ENCODE results near the gene COL4A4. TPM values are rescaled to one million over a fixed set of nuclear protein-coding genes. Genes with fewer than 3 reads are reported as not detected.

COL4A4 gene
- total and polyA plus RNA-seq, 2 of the 4 experiments (the other 2 are of a cell fraction) = 0.02 TPM; not detected in 1

GRCh38 chr2:227058888-227059399, 105.1 kb downstream of the COL4A4 start:
- no peak for TF ChIP-seq MAFK (IDR thresholded peaks at IDR 0.05; ENCODE audit: low read depth, low read length)
- no peak for TF ChIP-seq FOS (IDR thresholded peaks at IDR 0.05; ENCODE audit: low read depth, low read length)
- TF ChIP-seq CTCF (conservative IDR thresholded peaks at IDR 0.05; ENCODE audit: low read depth, low read length) = no peak
- TF ChIP-seq RAD21 (IDR thresholded peaks at IDR 0.05; ENCODE audit: low read length) = no peak
- TF ChIP-seq POLR2A (IDR thresholded peaks at IDR 0.05; ENCODE audit: low read depth, low read length) = no peak
- no peak overlapping the region for H2BK20ac ChIP-seq (ENCODE audit: low read depth, low read length)
- H3K9me1 ChIP-seq (ENCODE audit: insufficient read depth, low read length) = no peaks in the 10 kb centered on the region
- ChIA-PET CTCF (no interaction called here), POLR2A (ENCODE audit: unreplicated experiment) (interaction anchor here (0.6 kb wide), 1 partner anchor 15 kb away, joined by 3 read pairs; no protein-coding TSS in a partner anchor)
- no peak overlapping the region for H3K56ac ChIP-seq (ENCODE audit: extremely low read depth, insufficient read depth, low read length)
- H3K4ac ChIP-seq (ENCODE audit: low read depth, low read length) = no peak overlapping the region
- H2BK5ac ChIP-seq (ENCODE audit: low read depth, low read length, poor library complexity, severe bottlenecking) = no peak overlapping the region
- H2AFZ ChIP-seq (replicated peaks; ENCODE audit: low read length, poor library complexity) = no peak overlapping the region
- H3K79me1 ChIP-seq (ENCODE audit: low read depth in 1 of 2, low read length in 2 of 2) = no peaks in the 10 kb centered on the region
- H4K8ac ChIP-seq (ENCODE audit: low read depth in 2 of 2, low read length in 2 of 2) = no peak overlapping the region
- no peaks in the 10 kb centered on the region for H3K4me1 ChIP-seq (ENCODE audit: control insufficient read depth, insufficient read depth, low read length)
- no peak overlapping the region for H2AK9ac ChIP-seq (replicated peaks; ENCODE audit: low read depth, low read length, poor library complexity)
- H3K14ac ChIP-seq (replicated peaks; ENCODE audit: low read depth, low read length) = no peak overlapping the region
- no peak overlapping the region for H4K91ac ChIP-seq (ENCODE audit: insufficient read depth, low read depth, low read length)
- H2BK120ac ChIP-seq (ENCODE audit: low read depth, low read length) = no peak overlapping the region
- no peak overlapping the region for H3K4me3 ChIP-seq (ENCODE audit: insufficient read depth, low read depth, low read length)
- WGBS, 2 experiments (ENCODE audit: extremely low coverage in 2 of 2, insufficient read length in 1 of 2) = 58% methylated on average over 4 of the region's 5 CpGs; no CpG with 5 or more reads in 1 of the 2 experiments
- no peak overlapping the region for H2BK15ac ChIP-seq (ENCODE audit: low read depth, low read length)
- no peak overlapping the region for H3K23ac ChIP-seq (ENCODE audit: low read depth, low read length)
- H2AK5ac ChIP-seq (ENCODE audit: low read depth, low read length) = no peak overlapping the region
- H3K27me3 ChIP-seq (ENCODE audit: control insufficient read depth, insufficient read depth, low read length) = peaks cover 4% of the 10 kb centered on the region; the same call in 1 of the 2 replicates
- H3K9me3 ChIP-seq (ENCODE audit: control insufficient read depth, insufficient read depth, low read length) = no peaks in the 10 kb centered on the region
- H3K36me3 ChIP-seq (ENCODE audit: control insufficient read depth, insufficient read depth, low read length) = no peaks in the 10 kb centered on the region
- intact Hi-C loops (cut with micrococcal nuclease) = no loop called here
- no peak overlapping the region for H3K4me2 ChIP-seq (ENCODE audit: low read depth, low read length)
- H3K9ac ChIP-seq (ENCODE audit: low read depth, low read length) = no peak overlapping the region
- no peak overlapping the region for H3K18ac ChIP-seq (ENCODE audit: low read depth, low read length)
- BruUV-seq (replicated peaks) = no TSS peak
- H4K20me1 ChIP-seq (ENCODE audit: insufficient read depth, low read length) = no peaks in the 10 kb centered on the region
- DNase-seq = no peak
- H4K5ac ChIP-seq (ENCODE audit: low read depth, low read length) = no peak overlapping the region
- in situ Hi-C loops (cut with MboI; ENCODE audit: low sequenced_read_pairs) = no loop called here
- ATAC-seq (ENCODE audit: low read depth) = no peak
- dilution Hi-C loops (cut with HindIII; ENCODE audit: low sequenced_read_pairs, unreplicated experiment) = no loop called here
- H3K27ac ChIP-seq (ENCODE audit: insufficient read depth, low read length) = no peak overlapping the region
